NCI-H187 (cell line): ENCODE data around the gene YBX3.
"Not testable (repeated sequence)": the region's sequence is repeated elsewhere in the genome, so short reads cannot be mapped to it uniquely, and the experiment has no call there.

ENCODE experiments used
- DNase-seq, 2 experiments: peaks; one replicate each; lab custom pipeline; 2025; lab: John Stamatoyannopoulos, UW

Gene YBX3

DNA sequence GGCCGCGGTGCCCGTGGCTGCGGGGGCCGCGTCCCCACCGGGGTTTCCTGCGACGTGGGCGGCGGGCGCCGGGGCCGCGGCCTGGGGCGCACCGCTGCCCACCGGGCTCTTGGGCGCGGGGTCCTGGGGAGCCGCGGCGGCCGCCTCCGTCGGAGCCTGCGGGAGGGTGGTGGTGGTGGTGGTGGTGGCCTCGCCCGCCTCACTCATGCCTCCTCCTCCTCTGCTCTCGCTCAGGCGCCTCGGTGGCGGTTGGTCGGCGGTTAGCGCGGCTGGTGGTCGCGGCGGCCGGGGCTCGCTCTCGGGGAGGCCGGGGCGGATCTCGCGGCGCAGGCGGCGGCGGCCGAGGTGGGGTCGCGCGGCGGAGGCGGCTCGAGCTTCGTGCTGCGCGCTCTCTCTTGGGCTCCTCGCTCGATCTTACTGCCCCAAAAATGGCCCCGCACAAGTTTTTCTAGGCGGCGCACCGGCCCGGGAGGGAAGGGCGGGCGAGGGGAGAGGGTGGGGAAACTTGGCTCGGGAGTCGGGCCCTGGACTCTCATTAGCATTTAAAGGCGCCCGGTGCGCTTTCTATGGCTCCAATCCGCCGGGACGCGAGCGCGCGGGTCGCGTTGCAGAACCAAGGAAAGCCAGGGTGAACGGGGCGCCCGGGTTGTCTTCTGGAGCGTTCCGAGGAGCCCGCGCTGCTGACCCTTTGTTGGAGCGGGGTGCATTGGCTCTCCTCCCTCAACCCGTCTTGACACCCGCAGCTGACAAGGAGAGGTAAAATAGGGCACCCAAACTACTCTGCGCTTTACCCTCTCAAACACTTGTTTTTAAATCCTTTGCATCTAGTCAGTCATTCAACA is at the start of gene YBX3:
Gene YBX3, minus strand, starts transcription at position 419 of the 842 bp plus-strand sequence. Its CDS starts 212 bp downstream, at position 207.
- no peak for DNase-seq

DNA sequence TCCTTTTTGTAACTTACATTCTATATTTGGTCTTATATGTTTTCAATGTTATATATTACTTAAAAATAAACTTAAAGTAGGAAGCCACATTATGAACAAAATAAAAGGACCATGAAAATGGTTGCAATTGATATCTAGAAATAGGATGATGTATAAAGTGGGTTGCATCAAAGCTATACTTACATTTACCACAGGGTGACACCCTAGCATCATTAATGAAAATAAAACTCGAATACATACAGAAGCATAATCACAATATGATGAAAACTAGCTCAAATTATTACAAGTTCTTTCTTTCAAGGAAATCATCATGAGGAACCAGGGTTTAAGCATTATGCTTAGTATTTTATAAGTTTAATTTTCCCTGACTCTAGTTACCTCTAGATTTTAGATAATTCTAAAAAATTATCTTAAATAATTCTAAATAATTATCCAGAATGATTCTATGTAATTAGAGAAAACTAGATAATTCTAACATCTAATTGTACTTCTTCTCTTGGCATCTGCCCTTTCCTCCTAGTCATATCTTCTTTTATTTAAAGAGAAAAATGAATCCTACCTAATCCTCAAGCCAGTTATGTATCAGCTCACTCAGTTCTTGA is 48.1 kb upstream of the YBX3 start:
- no peak for DNase-seq

DNA sequence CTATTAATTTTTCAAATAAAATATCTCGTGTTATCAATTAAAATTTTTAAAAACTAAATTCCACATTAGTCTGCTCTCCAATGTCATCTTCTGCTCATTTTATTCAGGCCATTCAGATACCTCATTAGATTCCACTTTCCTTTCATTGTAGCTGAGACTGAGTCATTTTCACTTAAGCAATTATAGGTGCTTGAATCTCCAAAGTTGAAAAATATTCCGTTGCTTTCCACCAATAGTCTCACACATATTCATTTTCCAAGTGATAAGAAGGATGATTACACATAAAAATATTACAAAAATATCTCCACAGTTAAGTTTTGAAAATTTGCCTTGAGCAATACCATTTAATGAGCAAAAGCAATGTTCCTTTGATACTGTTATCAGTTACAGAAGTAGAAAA is 36.5 kb upstream of the YBX3 start:
- DNase-seq: no peak

DNA sequence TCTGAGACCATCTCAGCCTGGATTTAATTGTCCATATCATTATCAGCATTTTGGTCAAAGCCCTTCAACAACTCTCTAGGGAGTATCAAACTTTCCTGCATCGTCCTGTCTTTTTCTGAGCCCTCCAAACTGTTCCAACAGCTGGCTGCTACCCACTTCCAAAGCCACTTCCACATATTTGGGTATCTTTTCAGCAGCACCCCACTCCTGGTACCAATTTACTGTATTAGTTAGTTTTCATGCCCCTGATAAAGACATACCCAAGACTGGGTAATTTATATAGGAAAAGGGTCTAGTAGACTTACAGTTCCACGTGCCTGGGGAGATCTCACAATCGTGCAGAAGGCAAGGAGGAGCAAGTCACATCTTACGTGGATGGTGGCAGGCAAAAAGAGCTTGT is 33.1 kb upstream of the YBX3 start:
- DNase-seq: no peak

DNA sequence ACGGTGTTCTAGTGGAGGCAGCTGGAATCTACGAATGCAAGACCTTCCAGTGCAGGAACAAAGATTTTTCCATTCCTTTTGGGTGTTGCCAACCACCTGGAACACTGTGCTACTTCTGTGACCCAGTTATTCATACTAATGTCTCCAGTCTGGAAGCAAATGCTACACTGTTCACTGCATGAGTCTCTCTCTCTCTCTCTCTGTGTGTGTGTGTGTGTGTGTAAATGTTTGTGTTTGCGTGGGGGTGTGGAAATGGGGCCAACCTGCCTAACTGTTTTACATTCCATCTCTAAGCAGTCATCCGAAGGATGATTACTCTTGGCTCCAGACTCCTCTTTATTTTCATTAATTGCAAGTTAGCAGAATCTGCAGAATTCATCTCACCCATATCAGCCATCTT is 29.9 kb upstream of the YBX3 start:
- no peak for DNase-seq

DNA sequence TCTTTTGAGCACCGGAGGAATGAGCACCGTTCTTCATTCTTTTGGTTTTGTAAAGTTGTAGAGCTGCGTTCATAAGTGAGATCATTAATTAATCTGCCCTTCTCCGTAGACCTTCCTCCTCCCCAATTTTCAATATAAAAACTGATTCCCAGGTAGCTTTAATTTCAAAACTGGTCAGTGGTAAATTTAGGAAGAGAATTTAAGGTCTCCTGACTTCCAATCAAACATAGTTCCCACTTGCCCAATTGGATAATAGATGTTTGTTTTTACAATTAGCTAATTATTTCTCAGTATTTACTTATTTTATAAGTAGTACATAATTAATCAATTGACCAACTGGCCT is 27.2 kb upstream of the YBX3 start:
- no peak for DNase-seq

DNA sequence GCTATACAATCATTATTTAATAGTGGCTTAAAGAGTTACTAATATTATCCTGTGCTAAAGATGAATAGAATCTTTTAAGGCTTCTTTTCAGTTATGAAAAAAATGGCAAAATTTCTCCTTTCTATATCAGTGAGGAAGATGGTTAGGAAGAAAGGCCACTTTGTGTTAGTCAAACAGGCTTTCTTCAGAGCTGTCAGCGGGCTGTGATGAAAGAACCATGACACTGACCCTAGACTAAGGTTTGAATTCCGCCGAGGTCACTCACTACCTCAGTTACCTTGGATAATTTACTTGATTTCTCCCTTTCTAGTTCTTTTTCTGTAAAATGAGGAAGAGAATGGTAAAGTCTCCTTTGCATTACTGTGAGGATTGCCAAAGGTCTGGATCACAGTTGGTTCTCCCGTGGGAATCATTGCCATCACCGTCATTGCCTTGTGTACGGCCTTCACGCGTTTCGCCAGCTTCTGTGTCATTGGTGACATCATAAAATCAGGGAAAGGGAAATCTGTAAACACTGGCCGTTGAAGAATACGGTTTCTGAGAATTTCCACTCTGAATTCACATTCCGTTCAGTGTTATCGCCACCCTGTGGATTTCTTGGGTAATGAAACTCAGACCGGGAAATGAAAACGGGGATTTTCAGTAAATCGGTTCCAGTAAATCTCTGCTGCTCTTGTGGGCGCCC is 26.7 kb upstream of the YBX3 start:
- DNase-seq: peak; percentile 55 to 62

DNA sequence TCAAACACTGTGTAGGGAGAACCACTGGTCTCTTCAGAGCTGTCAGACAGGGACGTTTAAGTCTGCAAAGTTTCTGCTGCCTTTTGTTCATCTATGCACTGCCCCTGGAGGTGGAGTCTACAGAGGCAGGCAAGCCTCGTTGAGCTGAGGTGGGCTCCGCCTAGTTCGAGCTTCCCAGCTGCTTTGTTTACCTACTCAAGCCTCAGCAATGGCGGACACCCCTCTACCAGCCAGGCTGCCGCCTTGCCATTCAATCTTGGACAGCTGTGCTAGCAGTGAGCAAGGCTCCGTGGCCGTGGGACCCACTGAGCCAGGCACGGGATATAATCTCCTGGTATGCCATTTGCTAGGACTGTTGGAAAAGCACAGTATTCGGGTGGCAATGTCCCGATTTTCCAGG is 24.6 kb upstream of the YBX3 start:
- no peak for DNase-seq

DNA sequence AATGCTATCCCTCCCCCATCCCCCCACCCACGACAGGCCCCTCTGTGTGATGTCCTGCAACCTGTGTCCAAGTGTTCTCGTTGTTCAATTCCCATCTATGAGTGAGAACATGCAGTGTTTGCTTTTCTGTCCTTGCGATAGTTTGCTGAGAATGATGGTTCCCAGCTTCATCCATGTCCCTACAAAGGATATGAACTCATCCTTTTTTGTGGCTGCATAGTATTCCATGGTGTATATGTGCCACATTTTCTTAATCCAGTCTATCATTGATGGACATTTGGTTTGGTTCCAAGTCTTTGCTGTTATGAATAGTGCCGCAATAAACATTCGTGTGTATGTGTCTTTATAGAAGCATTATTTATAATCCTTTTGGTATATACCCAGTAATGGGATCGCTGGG is 20.3 kb upstream of the YBX3 start:
- DNase-seq: not testable (repeated sequence)

DNA sequence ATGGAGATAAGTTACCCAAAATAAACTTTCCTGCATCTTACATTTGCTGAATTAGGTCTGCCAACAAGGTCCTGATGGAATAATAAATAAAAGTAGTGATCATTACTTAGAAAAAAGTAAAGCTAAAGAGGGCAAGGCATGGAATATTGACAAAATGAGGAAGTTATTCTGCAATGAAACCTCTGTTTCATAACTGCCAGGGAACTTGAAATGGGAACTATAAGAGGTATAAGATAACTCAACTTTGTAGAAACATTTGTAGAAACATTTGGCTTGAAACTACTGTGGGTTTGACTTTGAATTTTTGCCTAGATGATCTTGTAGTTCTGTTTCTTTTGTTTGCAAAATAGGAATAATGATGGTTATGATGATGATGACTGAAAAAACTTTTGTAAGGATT is 18.7 kb upstream of the YBX3 start:
- no peak for DNase-seq

DNA sequence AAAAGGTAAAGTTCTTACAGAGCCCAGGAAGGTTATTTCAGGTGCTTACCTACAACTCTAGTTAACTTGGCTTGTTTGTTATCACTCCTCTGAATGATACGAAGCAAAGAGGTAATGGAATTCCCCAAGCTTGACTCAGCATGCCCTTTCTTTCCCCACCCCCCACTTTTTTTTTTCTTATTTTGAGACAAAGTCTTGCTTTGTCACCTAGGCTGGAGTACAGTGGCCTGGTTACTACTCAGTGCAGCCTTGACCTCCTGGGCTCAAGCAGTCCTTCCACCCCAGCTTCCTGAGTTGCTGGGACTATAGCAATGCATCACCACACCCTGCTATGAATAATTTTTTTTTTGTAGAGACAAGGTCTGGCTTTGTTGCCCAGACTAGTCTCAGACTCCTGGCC is 17.1 kb upstream of the YBX3 start:
- no peak for DNase-seq

DNA sequence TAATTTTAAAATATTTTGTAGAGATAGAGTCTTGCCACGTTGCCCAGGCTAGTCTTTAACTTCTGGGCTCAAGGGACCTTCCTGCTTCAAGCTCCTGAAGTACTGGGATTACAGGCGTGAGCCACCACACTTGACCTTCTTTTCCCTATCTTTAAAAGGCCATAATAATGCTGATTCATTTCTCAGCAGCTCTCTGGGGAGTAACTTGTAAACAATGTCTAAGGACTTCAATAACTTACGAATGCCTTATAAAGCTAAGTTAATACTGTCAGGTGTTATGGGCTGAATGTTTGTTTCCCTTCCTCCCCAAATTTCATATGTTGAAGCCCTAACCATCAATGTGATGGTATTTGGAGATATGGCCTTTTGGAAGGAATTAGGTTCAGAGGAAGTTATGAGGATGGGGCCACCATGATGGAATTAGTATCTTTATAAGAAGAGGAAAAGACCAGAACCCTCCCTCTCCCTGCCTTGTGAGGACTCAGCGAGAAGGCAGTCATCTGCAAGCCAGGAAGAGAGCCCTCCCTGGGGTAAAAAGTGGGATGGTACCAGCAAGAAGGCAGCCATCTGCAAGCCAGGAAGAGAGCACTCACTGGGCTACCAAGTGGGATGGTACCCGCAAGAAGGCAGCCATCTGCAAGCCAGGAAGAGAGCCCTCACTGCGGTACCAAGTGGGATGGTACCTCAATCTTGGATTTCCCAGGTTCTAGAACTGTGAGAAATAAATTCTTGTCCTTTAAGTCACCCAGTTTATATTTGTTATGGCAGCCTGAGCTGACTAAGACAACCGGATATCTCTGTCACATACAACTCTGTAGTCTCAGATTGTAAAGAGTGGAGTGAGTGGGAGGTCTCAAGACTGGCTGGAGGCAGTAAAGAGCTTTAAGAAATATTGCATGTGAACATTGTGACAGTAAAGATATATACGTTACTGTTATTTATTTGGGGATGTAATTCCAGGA is 16.3 kb upstream of the YBX3 start:
- DNase-seq: no peak

DNA sequence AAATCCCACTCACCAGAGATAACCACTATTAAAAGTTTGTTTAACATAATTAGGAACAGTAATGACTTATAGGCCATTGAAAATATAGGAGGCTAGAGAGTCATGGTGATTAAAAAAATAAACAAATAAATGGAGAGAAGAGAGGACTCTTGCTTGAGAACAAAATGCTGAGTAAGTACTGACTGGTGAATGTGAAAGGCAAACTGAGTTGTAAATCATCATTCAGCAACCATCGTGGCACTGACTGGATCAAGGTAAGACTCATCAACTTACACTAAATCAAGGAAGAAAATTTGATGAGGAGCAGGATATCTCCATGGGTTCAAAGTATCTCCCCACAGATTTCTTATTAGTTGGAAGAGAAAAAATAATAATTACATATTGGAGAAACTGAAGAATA is 14.1 kb upstream of the YBX3 start:
- DNase-seq: no peak

DNA sequence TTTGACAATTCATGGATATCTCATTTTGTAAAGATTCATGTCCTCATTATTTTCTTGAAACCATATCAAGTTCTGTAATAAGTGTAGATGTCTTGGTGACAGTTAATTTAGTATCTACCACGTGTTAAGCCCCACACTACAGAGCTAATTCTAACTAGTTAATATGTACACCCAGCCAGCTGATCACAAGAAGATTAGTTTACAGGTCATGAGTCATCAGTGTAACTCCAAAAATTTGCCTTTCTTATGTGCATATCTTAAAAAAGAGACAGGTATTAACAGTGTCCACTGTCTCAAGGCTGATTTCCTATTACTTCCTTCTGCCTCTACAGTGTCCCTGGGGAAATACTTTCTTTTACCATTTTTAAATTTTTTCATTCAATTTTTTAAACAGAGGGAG is 13.3 kb upstream of the YBX3 start:
- DNase-seq: no peak

DNA sequence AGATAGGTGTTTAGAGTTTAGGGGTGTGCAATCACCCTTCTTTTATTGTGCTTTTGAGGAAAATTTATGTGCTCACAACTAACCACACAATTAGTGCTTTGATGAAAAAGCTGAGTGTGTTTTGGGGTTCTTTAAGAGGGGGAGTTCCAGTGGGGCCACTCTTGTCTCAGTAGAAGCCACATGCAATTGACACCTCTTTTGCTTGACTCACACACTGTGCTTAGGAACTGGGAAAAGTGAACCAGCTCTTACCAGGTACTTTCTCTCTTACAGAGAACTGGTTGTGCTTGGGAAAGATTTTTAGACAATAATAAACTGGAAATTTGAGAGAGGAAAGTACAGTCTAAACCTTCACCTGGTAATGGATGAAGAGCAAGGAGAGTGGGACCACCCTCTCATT is 12.3 kb upstream of the YBX3 start:
- DNase-seq: no peak

DNA sequence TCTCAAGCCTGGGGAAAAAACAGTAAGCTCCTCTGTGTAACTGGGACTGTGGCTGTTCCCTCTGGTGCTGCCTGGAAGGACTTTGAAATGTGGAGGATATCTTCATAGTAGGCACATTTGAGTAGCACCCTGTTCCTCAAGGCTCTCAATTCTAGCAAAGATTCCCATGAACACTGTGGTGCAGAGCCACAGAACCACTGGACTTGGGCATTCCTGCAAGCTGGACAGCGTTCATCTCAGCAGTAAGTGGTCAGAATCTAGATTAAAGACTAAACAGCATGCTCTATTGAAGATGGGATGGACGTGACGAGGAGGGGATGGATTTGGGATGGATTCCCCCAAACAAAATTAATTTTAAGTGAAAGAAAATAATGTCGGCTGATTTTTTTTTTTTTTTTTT is 9.4 kb upstream of the YBX3 start:
- no peak for DNase-seq

DNA sequence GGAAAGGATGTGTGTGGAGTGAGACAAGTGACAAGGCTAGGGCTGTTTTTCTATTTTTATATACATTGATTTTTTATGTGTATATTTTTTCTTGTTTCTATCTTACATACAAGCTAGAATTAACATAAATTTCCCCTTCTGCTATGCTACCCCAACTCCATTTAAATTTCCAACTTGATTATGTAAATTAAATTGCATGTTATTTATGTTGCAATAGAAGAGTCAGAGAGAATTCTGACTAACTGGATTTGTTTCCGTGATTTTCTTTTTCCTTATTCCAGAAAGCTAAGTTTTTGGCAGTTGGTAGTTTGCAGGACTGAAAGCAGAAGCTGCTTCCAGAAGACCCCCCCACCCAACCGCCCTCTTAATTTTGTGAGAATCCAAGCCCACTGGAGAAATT is 8.9 kb upstream of the YBX3 start:
- no peak for DNase-seq

DNA sequence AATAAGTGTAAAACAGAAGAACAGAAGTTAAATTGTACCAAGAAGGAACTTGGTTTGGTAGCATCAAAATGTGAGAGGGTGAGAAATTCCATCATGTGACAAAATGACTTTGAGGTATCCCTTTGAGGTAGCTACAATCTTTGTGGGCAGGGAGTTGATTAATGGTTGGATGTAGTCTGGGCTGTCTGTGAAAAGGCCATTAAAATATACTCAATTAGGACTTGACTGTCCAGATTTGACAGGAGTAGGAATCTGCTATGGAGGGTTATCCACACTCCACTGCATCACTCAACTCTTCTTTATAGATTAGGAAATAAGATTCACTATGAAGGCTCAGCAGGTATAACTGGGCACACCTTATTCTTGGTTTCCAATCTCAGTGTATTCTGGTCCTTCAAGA is 7.4 kb upstream of the YBX3 start:
- DNase-seq: no peak

DNA sequence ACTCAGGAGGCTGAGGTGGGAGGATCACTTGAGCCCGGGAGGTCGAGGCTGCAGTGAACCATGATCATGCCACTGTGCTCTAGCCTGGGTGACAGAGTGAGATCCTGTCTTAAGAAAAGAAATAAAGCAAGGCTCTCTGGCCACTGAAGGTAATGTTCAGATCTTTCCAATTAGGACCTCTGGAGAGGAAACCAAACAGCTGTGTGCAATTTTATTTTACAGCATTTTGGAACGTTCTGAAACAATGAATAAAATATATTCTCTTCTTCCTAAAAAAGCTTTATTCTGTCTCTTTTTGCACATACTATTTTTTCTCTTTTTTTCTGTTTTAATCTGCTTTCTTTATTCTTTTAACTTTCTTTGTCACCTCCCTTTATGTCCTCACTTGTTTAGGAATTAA is 5.0 kb upstream of the YBX3 start:
- no peak for DNase-seq

DNA sequence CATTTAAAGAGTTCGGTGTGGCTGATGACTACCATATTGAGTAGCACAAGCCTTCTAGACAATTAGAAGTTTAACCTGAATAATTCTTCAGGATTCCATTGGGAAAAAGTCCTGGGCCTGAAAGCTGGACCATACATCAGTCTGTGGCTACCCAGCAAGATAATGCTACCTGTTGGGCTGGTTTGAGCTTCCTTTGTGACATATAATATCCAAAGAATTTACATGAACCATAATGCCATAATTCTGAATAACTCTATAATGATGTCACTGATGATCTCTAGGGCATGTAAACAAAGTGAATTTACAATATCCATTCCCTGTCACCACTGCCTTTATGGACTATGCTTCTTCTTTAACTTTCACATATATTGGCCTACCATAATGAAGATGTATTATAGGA is 3.8 kb upstream of the YBX3 start:
- no peak for DNase-seq

DNA sequence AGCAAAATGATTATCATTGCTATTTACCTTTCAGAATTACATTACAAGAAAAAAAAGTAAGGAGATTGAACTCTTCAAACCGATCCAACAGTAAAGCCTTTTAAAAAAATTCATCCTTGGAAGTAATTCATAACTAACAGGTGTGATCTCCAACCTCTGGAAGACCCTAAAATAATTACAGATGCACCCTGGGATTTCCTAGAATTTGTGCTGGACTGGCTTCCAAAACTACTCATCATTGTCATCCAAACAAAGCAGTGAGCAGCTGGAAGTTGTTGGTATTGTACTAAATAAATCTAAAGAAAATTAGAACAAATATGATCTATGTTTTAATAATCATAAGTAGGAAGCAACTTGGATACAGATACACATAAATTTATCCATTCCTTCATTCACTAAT is 1.9 kb upstream of the YBX3 start:
- DNase-seq: no peak

DNA sequence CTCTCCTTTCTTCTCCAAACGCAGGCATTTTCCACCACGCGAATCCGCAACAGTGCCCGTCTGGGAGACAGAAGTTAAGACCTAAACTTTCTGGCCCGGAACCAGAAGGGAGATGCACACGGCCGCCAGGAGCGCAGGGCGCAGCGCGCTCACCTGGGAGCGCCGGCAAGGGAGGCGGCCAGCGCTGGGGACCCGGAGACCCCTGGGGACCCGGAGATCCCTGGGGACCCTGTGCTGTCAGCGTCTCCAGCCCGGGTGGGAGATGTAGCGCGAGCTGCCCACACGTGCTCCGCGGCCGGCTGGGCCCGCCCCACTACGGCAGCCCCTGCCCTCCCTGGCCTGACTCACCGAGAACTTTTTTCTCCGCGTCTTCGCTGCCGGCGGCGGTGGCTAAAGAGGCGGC is 620 bp downstream of the YBX3 start:
- DNase-seq: no peak
